BLaER1 (cell line): ENCODE results near the gene ZNF180.
A peak's percentile ranks its signal among the peaks of the same experiment; 100 is the strongest.
"Not testable (repeated sequence)": the region's sequence is repeated elsewhere in the genome, so short reads cannot be mapped to it uniquely, and the experiment has no call there.

Experiments
- H3K27ac ChIP-seq: shearing (Covaris generic); formaldehyde crosslinking; 2 replicates; pipeline ENCODE4 v1.8.1; 2022
- H3K27me3 ChIP-seq: shearing (Covaris generic); formaldehyde crosslinking; 2 replicates; pipeline ENCODE4 v1.8.1; 2022
- H3K36me3 ChIP-seq: shearing (Covaris generic); formaldehyde crosslinking; 2 replicates; pipeline ENCODE4 v1.8.1; 2022
- H3K4me1 ChIP-seq: shearing (Covaris generic); formaldehyde crosslinking; 2 replicates; pipeline ENCODE4 v1.8.1; 2022
- H3K4me2 ChIP-seq: shearing (Covaris generic); formaldehyde crosslinking; 2 replicates; pipeline ENCODE4 v1.8.1; 2022
- H3K4me3 ChIP-seq: shearing (Covaris generic); formaldehyde crosslinking; 2 replicates; pipeline ENCODE4 v1.8.1; 2022
- H3K9ac ChIP-seq: shearing (Covaris generic); formaldehyde crosslinking; 2 replicates; pipeline ENCODE4 v1.8.1; 2022
- H3K9me3 ChIP-seq: shearing (Covaris generic); formaldehyde crosslinking; 2 replicates; pipeline ENCODE4 v1.8.1; 2022
- H4K20me1 ChIP-seq: shearing (Covaris generic); formaldehyde crosslinking; 2 replicates; pipeline ENCODE4 v1.8.1; 2022
- Cebpa-rat ChIP-seq: shearing (Covaris generic); IDR thresholded peaks from 2 replicates; pipeline ENCODE4 v1.8.1; 2022

ZNF180 gene

DNA sequence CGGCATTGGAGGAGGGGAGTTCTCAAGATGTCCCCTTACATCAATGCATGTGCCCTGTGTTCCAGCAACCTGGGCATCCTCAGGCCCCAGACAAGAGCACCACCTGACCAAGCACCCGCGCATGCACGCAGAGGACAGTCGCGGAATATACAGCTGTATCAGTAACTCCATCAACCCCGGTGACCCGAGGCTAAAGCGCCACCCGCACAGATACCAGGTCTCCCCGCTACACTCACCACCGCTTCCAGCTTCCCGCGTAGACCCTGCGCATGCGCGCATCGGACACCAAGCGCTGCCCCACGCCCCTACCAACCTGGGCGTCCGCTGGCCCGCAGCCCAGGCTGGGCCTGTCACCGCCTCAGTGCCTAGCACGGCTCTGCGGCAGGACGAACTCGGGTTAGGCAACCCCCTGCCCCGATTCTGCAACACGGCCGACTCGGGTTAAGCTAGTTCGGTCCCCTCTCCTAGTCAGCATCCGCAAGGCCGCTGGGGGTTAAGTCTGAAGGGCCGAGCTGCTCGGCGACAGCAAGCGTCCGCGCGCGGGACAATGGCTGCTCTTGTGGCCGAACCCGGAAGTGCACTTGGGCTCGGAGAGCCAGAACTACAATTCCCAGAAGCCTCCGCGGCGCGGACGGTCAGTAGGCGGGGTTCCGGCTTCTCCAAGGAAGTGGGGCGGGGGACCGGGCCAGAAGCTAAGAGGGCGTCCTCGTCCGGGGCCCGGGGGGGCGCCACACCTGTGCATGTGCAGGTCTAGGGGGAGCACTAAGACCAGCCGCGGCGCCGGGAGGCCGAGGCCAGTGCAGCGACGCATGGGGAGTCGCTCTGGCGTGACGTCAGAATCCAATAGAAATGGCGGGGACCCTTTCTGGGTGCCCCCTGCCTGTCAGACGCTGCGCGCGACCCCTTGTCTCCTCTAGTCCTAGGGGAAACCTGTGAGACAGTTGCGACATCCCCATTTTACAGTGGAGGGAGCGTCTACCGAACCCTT is at the start of gene ZNF180:
Gene ZNF180 (minus strand): TSS at position 561 of the 988 bp plus-strand sequence. CDS start 3,188 bp downstream, outside the sequence.
- TF ChIP-seq Cebpa-rat = peak; percentile 86
- Histone ChIP-seq H3K4me3 (peak within 1 kb of the TSS; percentile 76), H3K9ac (peak within 1 kb of the TSS; percentile 84), H3K27me3 (no peaks in the 10 kb centered on the region), H3K36me3 (peaks cover 41% of the 10 kb centered on the region), H3K4me2 (peak within 1 kb of the TSS; percentile 84), H3K27ac (peak within 1 kb of the TSS; percentile 84), H3K9me3 (peaks cover 45% of the 10 kb centered on the region), H3K4me1 (peaks cover 17% of the 10 kb centered on the region), H4K20me1 (no peaks in the 10 kb centered on the region)

DNA sequence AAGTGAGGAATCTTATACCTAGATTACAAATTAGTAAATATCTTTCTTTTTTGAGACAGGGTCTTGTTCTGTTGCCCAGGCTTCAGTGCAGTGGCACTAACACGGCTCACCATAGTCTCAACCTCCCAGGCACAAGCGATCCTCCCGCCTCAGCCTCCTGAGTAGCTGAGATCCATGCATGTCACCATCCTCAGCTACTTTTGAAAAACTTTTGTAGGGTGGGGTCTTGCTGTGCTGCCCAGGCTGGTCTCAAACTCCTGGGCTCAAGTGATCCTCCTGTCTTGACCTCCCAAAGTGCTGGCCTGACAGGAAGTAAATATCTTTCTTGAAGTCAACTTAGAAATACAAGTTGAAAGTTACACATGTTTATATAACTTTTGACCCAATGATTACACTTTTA is 49.2 kb upstream of the ZNF180 start:
- no peaks in the 10 kb centered on the region for H3K36me3 ChIP-seq
- H3K4me2 ChIP-seq = no peak overlapping the region
- no peak overlapping the region for H3K27ac ChIP-seq
- H3K9ac ChIP-seq = no peak overlapping the region
- no peak for TF ChIP-seq Cebpa-rat
- 0 out of 2 replicates have a peak, but pooled peaks cover 6% of the 10 kb centered on the region for H3K4me1 ChIP-seq
- no peak overlapping the region for H3K4me3 ChIP-seq
- no peaks in the 10 kb centered on the region for H3K27me3 ChIP-seq
- no peaks in the 10 kb centered on the region for H4K20me1 ChIP-seq
- H3K9me3 ChIP-seq = peaks cover 20% of the 10 kb centered on the region

DNA sequence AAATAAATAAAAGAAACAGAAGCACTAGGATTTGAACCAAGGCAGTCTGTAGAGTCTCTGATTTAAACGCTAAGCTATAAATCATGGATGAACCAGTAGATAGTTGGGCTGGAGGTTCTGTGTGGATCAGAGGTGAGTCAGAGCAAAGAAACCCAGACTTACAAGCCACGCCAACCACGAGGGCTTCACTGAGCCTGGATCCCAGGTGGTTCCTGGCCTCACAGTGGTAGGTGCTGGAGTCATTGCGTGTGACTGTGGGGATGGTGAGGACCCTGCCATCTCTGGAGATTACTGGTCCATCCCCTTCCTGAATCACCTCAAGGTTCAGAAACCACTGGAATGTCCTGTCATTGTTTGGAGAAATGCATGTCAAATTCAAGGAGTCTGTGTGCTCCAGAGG is 48.4 kb upstream of the ZNF180 start:
- Histone ChIP-seq H3K4me3 (no peak overlapping the region), H4K20me1 (no peaks in the 10 kb centered on the region), H3K9ac (no peak overlapping the region), H3K9me3 (peaks cover 20% of the 10 kb centered on the region), H3K4me1 (0 out of 2 replicates have a peak, but pooled peaks cover 4% of the 10 kb centered on the region), H3K4me2 (no peak overlapping the region), H3K36me3 (no peaks in the 10 kb centered on the region), H3K27ac (no peak overlapping the region), H3K27me3 (no peaks in the 10 kb centered on the region)
- no peak for TF ChIP-seq Cebpa-rat

DNA sequence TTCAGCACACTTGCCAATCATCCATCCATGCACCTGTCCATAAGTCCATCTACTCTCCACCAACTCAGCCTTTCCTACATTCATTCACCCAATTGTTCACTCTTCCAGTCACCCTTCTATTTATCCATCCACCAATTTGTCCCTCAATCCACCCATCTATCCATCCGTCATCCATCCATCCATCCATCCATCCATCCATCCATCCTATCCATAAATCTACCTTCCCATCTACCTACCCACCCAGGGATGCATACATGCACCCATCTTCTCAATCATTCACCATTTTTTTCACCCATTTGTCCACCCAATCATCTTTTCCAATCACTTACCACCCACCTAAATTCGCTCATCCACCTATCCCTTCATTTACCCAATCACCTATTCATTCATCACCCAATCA is 43.7 kb upstream of the ZNF180 start:
- no peaks in the 10 kb centered on the region for H4K20me1 ChIP-seq
- no peaks in the 10 kb centered on the region for H3K4me1 ChIP-seq
- H3K9ac ChIP-seq = no peak overlapping the region
- no peaks in the 10 kb centered on the region for H3K36me3 ChIP-seq
- no peak overlapping the region for H3K27ac ChIP-seq
- H3K4me2 ChIP-seq = no peak overlapping the region
- TF ChIP-seq Cebpa-rat = no peak
- H3K4me3 ChIP-seq = no peak overlapping the region
- no peaks in the 10 kb centered on the region for H3K27me3 ChIP-seq
- H3K9me3 ChIP-seq = peaks cover 7% of the 10 kb centered on the region

DNA sequence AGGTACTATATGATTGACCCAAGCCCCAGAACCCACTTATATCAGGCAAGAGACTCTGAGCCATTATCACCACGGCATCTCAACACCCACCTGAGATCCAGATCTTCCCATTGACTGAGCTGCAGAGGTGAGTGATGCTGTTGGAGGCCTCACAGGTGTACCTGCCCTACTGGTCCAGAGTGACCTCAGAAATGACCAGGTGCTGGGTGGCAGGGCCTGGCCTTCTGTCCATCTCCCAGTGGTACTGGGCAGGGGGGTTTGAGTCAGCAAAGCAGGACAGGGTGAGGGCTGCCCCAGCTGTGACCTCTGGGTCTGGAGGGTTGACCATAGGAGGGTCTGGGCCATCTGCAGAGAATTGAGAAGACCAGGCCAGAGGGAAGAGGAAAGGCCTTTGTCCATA is 42.3 kb upstream of the ZNF180 start:
- Histone ChIP-seq H3K4me3 (no peak overlapping the region), H3K4me2 (no peak overlapping the region), H3K36me3 (no peaks in the 10 kb centered on the region), H3K9me3 (peaks cover 4% of the 10 kb centered on the region), H3K27ac (no peak overlapping the region), H3K27me3 (no peaks in the 10 kb centered on the region), H3K4me1 (no peaks in the 10 kb centered on the region), H4K20me1 (no peaks in the 10 kb centered on the region), H3K9ac (no peak overlapping the region)
- TF ChIP-seq Cebpa-rat = no peak

DNA sequence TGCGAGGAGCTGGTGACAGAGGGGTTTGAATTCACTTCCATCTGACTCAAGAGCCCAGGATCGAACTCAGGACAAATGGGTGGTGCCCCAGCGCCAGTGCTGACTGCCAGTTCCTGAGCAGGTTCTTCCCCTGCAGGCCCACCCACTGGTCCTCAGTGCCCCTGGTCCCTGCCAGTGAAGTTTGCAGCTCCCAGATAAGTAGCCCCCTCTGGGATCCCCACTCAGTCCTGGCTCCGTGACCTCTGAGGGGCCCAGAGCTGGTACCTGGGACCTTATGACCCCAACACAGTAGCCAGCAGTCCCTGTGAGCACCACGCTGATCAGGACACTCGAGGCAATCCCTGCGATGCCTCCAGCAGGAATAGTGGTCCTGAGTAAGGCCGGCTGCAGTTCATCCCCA is 40.4 kb upstream of the ZNF180 start:
- TF ChIP-seq Cebpa-rat = no peak
- Histone ChIP-seq H4K20me1 (no peaks in the 10 kb centered on the region), H3K36me3 (no peaks in the 10 kb centered on the region), H3K4me1 (no peaks in the 10 kb centered on the region), H3K4me2 (no peak overlapping the region), H3K9me3 (peaks cover 3% of the 10 kb centered on the region), H3K27ac (no peak overlapping the region), H3K4me3 (no peak overlapping the region), H3K9ac (no peak overlapping the region), H3K27me3 (no peaks in the 10 kb centered on the region)

DNA sequence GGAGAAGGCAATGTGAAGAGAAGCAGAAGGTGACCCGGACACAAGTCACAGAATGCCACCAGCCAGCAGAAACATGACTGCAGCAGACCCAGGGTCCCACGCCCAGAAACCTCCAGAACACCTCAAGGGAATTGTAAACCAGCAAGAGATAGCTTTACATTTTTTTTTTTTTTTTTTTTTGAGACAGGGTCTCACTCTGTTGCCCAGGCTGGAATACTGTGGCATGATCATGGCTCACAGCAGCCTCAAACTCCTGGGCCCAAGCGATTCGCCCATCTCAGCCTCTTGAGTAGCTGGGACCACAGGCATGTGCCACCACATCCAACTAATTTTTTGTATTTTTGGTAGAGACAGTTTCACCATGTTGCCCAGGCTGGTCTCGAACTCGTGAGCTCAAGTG is 39.7 kb upstream of the ZNF180 start:
- H3K9ac ChIP-seq = no peak overlapping the region
- H3K9me3 ChIP-seq = peaks cover 10% of the 10 kb centered on the region
- no peak overlapping the region for H3K27ac ChIP-seq
- H3K4me2 ChIP-seq = no peak overlapping the region
- no peaks in the 10 kb centered on the region for H3K36me3 ChIP-seq
- no peaks in the 10 kb centered on the region for H3K4me1 ChIP-seq
- no peaks in the 10 kb centered on the region for H3K27me3 ChIP-seq
- no peak for TF ChIP-seq Cebpa-rat
- no peak overlapping the region for H3K4me3 ChIP-seq
- no peaks in the 10 kb centered on the region for H4K20me1 ChIP-seq

DNA sequence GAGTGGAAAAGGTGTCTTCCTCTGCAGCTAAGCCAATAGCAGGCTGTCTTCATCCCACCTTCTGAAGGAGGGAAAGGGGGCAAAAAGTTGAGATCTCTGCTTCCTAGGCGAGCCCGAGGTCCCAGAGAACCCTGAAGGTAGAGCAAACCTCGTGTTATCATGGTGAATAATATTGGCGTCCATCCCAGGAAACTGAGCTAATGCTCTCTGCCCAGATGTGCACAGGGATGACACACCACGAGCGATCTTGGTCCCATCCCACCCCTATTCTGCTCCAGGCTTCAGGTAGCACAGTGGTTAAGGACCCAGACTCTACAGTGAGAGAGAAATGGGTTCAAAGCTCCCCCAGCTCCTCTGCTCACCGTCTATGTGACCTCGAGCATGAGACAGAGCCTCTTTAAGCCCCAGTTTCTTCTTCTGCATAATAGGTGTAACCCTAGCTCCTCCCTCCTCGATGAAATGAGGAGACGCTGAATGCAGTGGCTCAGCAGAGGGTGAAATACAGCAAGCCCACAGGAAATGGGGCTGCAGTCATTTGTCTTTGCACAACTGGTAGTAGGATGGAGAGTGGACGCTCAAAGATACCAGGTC is 39.0 kb upstream of the ZNF180 start:
- no peak for TF ChIP-seq Cebpa-rat
- Histone ChIP-seq H3K27ac (no peak overlapping the region), H3K4me2 (no peak overlapping the region), H3K4me1 (no peaks in the 10 kb centered on the region), H3K4me3 (no peak overlapping the region), H3K9ac (no peak overlapping the region), H4K20me1 (no peaks in the 10 kb centered on the region), H3K9me3 (peaks cover 12% of the 10 kb centered on the region), H3K27me3 (no peaks in the 10 kb centered on the region), H3K36me3 (no peaks in the 10 kb centered on the region)

DNA sequence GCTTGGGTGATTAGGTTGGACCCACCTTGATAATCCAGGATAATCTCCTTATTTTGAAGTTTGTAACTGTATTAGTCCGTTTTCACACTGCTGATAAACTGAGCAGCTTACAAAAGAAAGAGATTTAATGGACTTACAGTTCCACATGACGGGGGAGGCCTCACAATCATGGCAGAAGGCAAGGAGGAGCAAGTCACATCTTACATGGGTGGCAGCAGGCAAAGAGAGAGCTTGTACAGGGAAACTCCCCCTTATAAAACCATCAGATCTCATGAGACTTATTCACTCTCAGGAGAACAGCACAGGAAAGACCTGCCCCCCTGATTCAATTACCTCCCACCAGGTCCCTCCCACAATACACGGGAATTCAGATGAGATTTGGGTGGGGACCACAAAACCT is 35.0 kb upstream of the ZNF180 start:
- not testable (repeated sequence) for H3K27me3 ChIP-seq, H3K4me1 ChIP-seq, H3K36me3 ChIP-seq, H4K20me1 ChIP-seq, H3K4me3 ChIP-seq, H3K27ac ChIP-seq, H3K9ac ChIP-seq, H3K4me2 ChIP-seq
- H3K9me3 ChIP-seq = peaks cover 12% of the 10 kb centered on the region

DNA sequence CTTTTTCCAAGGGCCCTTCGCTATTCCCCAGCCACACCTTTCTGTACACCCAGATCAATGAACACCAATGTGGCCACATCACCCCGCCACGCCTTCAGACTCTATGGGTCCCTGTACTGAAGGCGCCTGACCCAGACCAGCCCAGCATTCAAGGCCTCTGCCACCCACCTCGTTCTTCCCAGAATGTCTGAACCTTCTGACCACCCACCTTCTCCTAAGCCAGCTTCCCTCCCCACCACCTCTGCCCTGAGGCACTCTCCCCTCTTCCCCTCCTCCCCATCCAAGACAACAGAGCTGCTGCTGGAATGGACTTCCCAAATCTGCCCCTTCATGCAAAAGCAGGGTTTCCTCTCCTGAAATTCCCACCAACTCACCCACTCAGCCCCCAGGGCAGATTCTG is 32.5 kb upstream of the ZNF180 start:
- no peak overlapping the region for H3K27ac ChIP-seq
- no peaks in the 10 kb centered on the region for H3K36me3 ChIP-seq
- no peak for TF ChIP-seq Cebpa-rat
- H3K4me1 ChIP-seq = no peaks in the 10 kb centered on the region
- peaks cover 12% of the 10 kb centered on the region for H3K9me3 ChIP-seq
- no peak overlapping the region for H3K4me3 ChIP-seq
- no peaks in the 10 kb centered on the region for H3K27me3 ChIP-seq
- no peak overlapping the region for H3K9ac ChIP-seq
- H3K4me2 ChIP-seq = no peak overlapping the region
- no peaks in the 10 kb centered on the region for H4K20me1 ChIP-seq
